A673 (cell line): ENCODE data around the gene BRSK2. TPM values are rescaled to one million over a fixed set of nuclear protein-coding genes. Genes with fewer than 3 reads are reported as not detected.
A peak's percentile ranks its signal among the peaks of the same experiment; 100 is the strongest.

Source experiments
- BruUV-seq: library from RNA; stranded (reverse); fragments of 400-500 nt; replicated peaks from 2 replicates; lab custom pipeline; 2021; lab: Mats Ljungman, UMichigan
- CTCF ChIA-PET: fragments of 300-600 bp; sonication (Branson Sonifier 250); formaldehyde crosslinking; loops from one replicate; lab custom pipeline; 2022; ENCODE audit warnings: antibody characterized with exemption; lab: Charles Lee
- POLR2A ChIA-PET: fragments of 300-600 bp; sonication (Branson Sonifier 250); formaldehyde crosslinking; loops from one replicate; lab custom pipeline; 2022; ENCODE audit warnings: antibody characterized with exemption; ENCODE audit not compliant: low non-redundant PET; lab: Charles Lee
- DNase-seq: peaks from one replicate; pipeline ENCODE4 v3.0.0-alpha.2; 2015; ENCODE audit warnings: low spot score
- H3K27ac ChIP-seq: fragments of 200-600 bp; sonication (generic); 2 replicates; pipeline ENCODE4 v1.5.1; 2016; ENCODE audit warnings: mixed run types, low read depth, mild to moderate bottlenecking, mixed read lengths, antibody characterized with exemption, low read length; ENCODE audit not compliant: poor library complexity, severe bottlenecking
- H3K27me3 ChIP-seq: fragments of 200-600 bp; sonication (generic); replicated peaks from 2 replicates; pipeline ENCODE4 v1.6.1; 2017; ENCODE audit warnings: mixed run types, low read depth, mild to moderate bottlenecking, mixed read lengths, antibody characterized with exemption, low read length; ENCODE audit not compliant: insufficient read depth, poor library complexity
- H3K36me3 ChIP-seq: fragments of 200-600 bp; sonication (generic); 2 replicates; pipeline ENCODE4 v1.6.1; 2016; ENCODE audit warnings: mixed run types, mild to moderate bottlenecking, mixed read lengths, antibody characterized with exemption, low read length; ENCODE audit not compliant: insufficient read depth, poor library complexity, severe bottlenecking
- H3K4me1 ChIP-seq: fragments of 200-600 bp; sonication (generic); 2 replicates; pipeline ENCODE4 v1.6.1; 2017; ENCODE audit warnings: mixed run types, mild to moderate bottlenecking, mixed read lengths, antibody characterized with exemption, low read length; ENCODE audit not compliant: insufficient read depth, poor library complexity, severe bottlenecking
- H3K4me3 ChIP-seq: fragments of 200-600 bp; sonication (generic); 2 replicates; pipeline ENCODE4 v1.5.1; 2016; ENCODE audit warnings: low read depth, mixed run types, mild to moderate bottlenecking, mixed read lengths, low read length; ENCODE audit not compliant: poor library complexity, severe bottlenecking
- H3K9me3 ChIP-seq: fragments of 200-600 bp; sonication (generic); 2 replicates; pipeline ENCODE4 v1.6.1; 2016; ENCODE audit warnings: mixed run types, low read depth, mild to moderate bottlenecking, mixed read lengths, antibody characterized with exemption, low read length; ENCODE audit not compliant: poor library complexity, severe bottlenecking
- CTCF ChIP-seq: fragments of 300-800, 200-600 bp; sonication (generic); conservative IDR thresholded peaks from 2 replicates; pipeline ENCODE4 v1.5.1; 2017; ENCODE audit warnings: low read depth, mild to moderate bottlenecking, antibody characterized with exemption, low read length, moderate library complexity, mixed read lengths
- EZH2 ChIP-seq: fragments of 200-600 bp; sonication (generic); IDR thresholded peaks from 2 replicates; pipeline ENCODE4 v1.6.1; 2017; ENCODE audit warnings: borderline replicate concordance, low read depth, mild to moderate bottlenecking, mixed read lengths, antibody characterized with exemption, low read length; ENCODE audit not compliant: poor library complexity, severe bottlenecking
- intact Hi-C: fragments of 100-400 bp; cut with micrococcal nuclease; formaldehyde crosslinking; loops from one replicate; pipeline ENCODE4 v1.10.0; 2022; ENCODE audit not compliant: unreplicated experiment
- total RNA-seq: library from RNA; stranded (reverse); gene quantifications from 2 replicates; pipeline ENCODE4 v1.2.3, GENCODE V29; 2021

Gene BRSK2
- total RNA-seq, 1 experiment from 2014 or later: 2.2 TPM

DNA sequence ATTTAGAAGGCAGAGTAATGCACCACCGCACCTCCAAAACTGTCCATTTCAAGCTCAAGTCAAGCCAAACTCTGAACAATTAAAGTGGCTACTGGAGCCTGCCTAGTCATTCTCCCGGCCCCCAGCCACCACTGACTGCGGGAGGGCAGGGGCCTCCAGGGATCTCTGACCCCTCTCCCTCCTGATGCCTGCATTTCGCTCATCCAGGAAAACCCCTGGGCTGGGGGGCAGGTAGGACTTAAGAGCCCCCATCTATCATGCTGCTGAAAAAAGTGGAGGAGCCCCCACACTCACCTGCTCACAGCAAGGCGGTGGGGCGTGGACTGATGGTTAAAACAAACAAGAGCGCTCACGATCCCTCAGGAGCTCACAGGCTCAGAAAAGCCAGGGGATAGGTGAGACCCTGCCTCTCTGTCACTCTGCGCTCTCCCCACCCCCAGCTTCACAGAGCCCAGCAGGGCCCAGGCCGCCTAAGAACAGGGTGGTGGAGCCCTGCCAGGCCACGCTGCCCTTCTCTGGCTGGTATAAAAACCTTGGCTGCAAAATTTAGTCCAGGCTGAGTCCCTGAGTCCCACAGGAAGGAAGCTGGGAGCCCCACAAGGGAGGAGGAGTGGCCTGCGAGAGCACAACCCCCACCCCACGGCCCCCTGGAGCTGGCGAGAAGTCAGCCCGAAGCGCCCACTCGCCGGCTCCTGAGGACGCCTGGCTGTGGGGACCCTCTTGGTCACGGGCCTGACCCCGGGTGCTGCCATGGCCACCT, 117.8 kb downstream of the BRSK2 start:
- Histone ChIP-seq H3K27me3 (no peaks in the 10 kb centered on the region), H3K4me1 (peaks cover 10% of the 10 kb centered on the region), H3K4me3 (no peak overlapping the region), H3K27ac (peak overlapping the region; percentile 23), H3K36me3 (no peaks in the 10 kb centered on the region), H3K9me3 (no peaks in the 10 kb centered on the region)
- CTCF ChIA-PET: no interaction called here
- no peak for TF ChIP-seq CTCF
- TF ChIP-seq EZH2: no peak
- BruUV-seq: no TSS peak
- intact Hi-C loops: no loop called here
- DNase-seq: no peak
- POLR2A ChIA-PET: no interaction called here

GRCh38 chr11:1508491-1508891, 118.8 kb downstream of the BRSK2 start:
- no peak overlapping the region for H3K27ac ChIP-seq
- H3K36me3 ChIP-seq: no peaks in the 10 kb centered on the region
- CTCF ChIA-PET: no interaction called here
- intact Hi-C loops: no loop called here
- H3K4me3 ChIP-seq: no peak overlapping the region
- no TSS peak for BruUV-seq
- POLR2A ChIA-PET: no interaction called here
- TF ChIP-seq CTCF: no peak
- no peak for TF ChIP-seq EZH2
- peaks cover 13% of the 10 kb centered on the region for H3K4me1 ChIP-seq
- H3K9me3 ChIP-seq: no peaks in the 10 kb centered on the region
- DNase-seq: no peak
- no peaks in the 10 kb centered on the region for H3K27me3 ChIP-seq

DNA sequence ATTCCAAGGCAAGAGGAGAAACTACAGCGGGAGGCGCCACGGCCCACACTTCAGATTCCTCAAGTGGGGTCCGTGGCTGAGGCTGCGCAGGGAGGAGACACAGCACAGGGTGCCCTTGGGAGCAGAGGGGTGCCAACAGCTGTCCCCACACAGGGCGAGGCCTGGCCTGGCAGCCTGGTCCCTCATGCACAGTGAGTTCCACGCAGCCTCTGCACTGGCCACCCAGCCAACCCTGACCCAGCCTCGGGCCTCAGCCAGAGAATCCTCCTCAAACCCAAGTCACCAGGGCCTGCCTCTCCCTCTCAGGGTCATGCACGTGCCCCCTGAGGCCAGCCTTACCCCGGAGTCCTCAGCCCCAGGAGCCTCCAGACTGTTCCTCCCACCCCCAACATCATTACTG, 119.3 kb downstream of the BRSK2 start:
- Histone ChIP-seq H3K27me3 (no peaks in the 10 kb centered on the region), H3K36me3 (no peaks in the 10 kb centered on the region), H3K9me3 (no peaks in the 10 kb centered on the region), H3K4me1 (peaks cover 15% of the 10 kb centered on the region), H3K27ac (no peak overlapping the region), H3K4me3 (no peak overlapping the region)
- BruUV-seq: no TSS peak
- TF ChIP-seq CTCF: no peak
- no peak for TF ChIP-seq EZH2
- DNase-seq: no peak
- POLR2A ChIA-PET: no interaction called here
- intact Hi-C loops: no loop called here
- CTCF ChIA-PET: no interaction called here
